Gastrocnemius medialis (tissue), 4 donors: Measurements from ENCODE around the gene ROMO1.

Experiments
- CTCF ChIP-seq, 5 experiments: fragments of 450-650 bp in 3 of 5; fragments of 200-600 bp in 2 of 5; sonication (generic) in 2 of 5; IDR thresholded peaks in 4 of 5; conservative IDR thresholded peaks in 1 of 5; 1 replicate in 4 of 5; 2 replicates in 1 of 5; pipeline ENCODE4 v1.5.1; 2016 to 2019; ENCODE audit warnings: antibody characterized with exemption in 5 of 5, mild to moderate bottlenecking in 3 of 5, moderate library complexity in 3 of 5
- POLR2A ChIP-seq, 2 donors: fragments of 450-650 bp; IDR thresholded peaks; one replicate each; pipeline ENCODE4 v1.6.1; 2017; ENCODE audit warnings: antibody characterized with exemption in 2 of 2, mild to moderate bottlenecking in 2 of 2, moderate library complexity in 2 of 2

GRCh38 chr20:35715652-35716051, 16.4 kb downstream of the ROMO1 start:
- no peak for TF ChIP-seq CTCF (IDR thresholded peaks at IDR 0.05 in 4 of 5, conservative IDR thresholded peaks at IDR 0.05 in 1 of 5)
- TF ChIP-seq POLR2A (IDR thresholded peaks at IDR 0.05) = no peak
